LNCaP clone FGC (cell line): ENCODE measurements around the gene NUDT21.

ENCODE experiments used
- DNase-seq: peaks from one replicate; pipeline ENCODE4 v3.0.0-alpha.2; 2011; ENCODE audit warnings: low read depth
- H3K4me3 ChIP-seq: 2 replicates; pipeline ENCODE4 v1.5.1; 2011; ENCODE audit warnings: mild to moderate bottlenecking, low read depth, low read length, control low read depth
- CTCF ChIP-seq: IDR thresholded peaks from 2 replicates; pipeline ENCODE4 v1.5.1; 2012; ENCODE audit warnings: mild to moderate bottlenecking; ENCODE audit not compliant: control insufficient read depth, insufficient read depth; ENCODE audit errors: extremely low read depth

NUDT21 gene

GRCh38 chr16:56482683-56483236 lies 31.6 kb upstream of the NUDT21 start:
- TF ChIP-seq CTCF: no peak
- no peak overlapping the region for H3K4me3 ChIP-seq
- DNase-seq: no peak

- H3K4me3 ChIP-seq: no peak overlapping the region
- no peak for TF ChIP-seq CTCF
- DNase-seq: no peak
Measured at GRCh38 chr16:56481468-56482122, 30.5 kb upstream of the NUDT21 start.

GRCh38 chr16:56480776-56481467 lies 29.8 kb upstream of the NUDT21 start:
- TF ChIP-seq CTCF: no peak
- no peak overlapping the region for H3K4me3 ChIP-seq
- no peak for DNase-seq

- no peak for TF ChIP-seq CTCF
- no peak overlapping the region for H3K4me3 ChIP-seq
- DNase-seq: no peak
Measured at GRCh38 chr16:56479469-56479868, 28.3 kb upstream of the NUDT21 start.

- DNase-seq: no peak
- TF ChIP-seq CTCF: no peak
- no peak overlapping the region for H3K4me3 ChIP-seq
Measured at GRCh38 chr16:56478281-56479049, 27.3 kb upstream of the NUDT21 start.

- no peak overlapping the region for H3K4me3 ChIP-seq
- no peak for DNase-seq
- TF ChIP-seq CTCF: no peak
Measured at GRCh38 chr16:56477096-56477878, 26.2 kb upstream of the NUDT21 start.
